ENCODE data around the gene SNRPD3.
A peak's percentile ranks its signal among the peaks of the same experiment; 100 is the strongest.
"Not testable (repeated sequence)": the region's sequence is repeated elsewhere in the genome, so short reads cannot be mapped to it uniquely, and the experiment has no call there.

Gene SNRPD3

GRCh38 chr22:24555165-24556039 lies at the start of gene SNRPD3:
Gene SNRPD3, plus strand, starts transcription at chr22:24555999. Its CDS starts 1,676 bp downstream, at chr22:24557675.
- peak; percentile 79 for DNase-seq

- DNase-seq: peak; percentile 72
Observed at GRCh38 chr22:24506802-24507438, 48.9 kb upstream of the SNRPD3 start.

DNA sequence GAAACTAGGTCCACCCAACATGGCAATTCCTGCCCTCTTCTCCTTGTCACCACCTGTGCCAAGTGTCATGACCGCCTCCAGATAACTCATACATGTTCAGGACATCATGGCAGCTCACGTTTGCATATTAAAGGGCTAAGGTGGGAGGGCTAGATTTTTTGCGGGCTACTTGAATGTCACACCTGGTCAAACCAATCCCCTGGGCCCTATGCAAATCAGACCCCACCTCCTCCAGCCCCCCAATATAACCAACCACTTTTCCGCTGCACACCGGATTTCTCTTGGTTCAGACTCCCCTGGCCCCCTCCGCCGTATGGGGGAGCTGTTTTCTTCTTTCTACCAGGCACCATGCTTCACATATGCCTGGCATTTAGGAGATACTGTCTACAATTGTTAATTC lies 48.1 kb upstream of the SNRPD3 start:
- DNase-seq: no peak

GRCh38 chr22:24510637-24511625 lies 44.9 kb upstream of the SNRPD3 start:
- peak; percentile 14 for DNase-seq

DNA sequence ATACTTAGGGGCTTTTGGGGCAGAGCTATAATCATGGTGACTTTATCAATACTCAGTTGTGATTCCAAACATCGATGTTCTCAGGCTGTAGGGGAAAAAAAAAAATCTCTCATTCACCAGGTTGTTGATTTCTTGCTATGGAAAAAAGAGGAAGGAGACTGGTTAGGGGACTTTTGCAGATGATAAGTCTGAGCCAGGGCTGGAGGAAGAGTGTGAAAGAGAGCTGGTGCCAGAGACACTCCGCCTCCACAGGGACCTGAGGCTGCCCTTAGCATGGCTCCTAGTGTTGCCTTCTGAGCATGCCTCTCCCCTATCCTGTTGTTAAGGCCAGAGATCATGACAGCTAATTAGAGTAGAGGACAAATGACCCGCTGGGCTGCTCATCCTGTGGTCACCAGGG lies 43.8 kb upstream of the SNRPD3 start:
- DNase-seq: no peak

DNA sequence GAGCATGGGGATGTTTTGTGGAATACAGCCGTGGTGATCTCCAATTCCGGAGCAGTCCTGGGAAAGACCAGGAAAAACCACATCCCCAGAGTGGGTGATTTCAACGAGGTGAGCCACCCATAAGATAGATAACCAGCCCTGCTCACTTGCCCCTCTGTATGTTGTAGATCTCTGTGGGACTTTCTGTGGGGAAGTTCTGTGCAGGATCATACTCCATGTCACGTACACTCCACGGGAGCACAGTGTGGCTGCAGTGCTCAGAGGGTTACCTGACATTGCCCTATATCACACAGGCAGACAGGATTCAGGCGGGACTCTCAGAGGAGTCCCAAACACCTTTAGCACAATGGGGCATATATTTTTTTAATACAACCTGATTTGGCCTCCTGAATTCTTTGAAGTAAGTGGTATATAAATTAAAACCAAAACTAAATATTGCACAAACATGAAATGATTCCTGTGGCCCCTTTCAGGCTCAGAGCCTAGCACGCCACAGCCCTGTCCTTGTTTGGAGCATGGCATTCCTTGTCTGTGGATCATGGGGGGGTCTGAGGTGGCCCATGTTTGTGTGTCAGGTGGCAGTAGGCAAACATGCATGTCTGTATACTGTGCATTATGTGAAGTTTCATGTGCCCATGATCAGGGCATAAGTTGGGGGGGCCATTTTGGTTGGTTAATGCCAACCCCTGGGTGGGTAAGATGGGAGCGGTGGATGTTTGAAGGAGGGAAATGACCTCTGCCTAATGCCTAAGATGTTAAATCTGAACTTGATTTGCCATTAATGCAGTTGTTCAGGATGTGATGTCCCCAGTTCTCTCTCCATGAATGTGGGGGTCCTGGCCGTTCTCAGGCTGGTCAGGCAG lies 42.2 kb upstream of the SNRPD3 start:
- DNase-seq: no peak

DNA sequence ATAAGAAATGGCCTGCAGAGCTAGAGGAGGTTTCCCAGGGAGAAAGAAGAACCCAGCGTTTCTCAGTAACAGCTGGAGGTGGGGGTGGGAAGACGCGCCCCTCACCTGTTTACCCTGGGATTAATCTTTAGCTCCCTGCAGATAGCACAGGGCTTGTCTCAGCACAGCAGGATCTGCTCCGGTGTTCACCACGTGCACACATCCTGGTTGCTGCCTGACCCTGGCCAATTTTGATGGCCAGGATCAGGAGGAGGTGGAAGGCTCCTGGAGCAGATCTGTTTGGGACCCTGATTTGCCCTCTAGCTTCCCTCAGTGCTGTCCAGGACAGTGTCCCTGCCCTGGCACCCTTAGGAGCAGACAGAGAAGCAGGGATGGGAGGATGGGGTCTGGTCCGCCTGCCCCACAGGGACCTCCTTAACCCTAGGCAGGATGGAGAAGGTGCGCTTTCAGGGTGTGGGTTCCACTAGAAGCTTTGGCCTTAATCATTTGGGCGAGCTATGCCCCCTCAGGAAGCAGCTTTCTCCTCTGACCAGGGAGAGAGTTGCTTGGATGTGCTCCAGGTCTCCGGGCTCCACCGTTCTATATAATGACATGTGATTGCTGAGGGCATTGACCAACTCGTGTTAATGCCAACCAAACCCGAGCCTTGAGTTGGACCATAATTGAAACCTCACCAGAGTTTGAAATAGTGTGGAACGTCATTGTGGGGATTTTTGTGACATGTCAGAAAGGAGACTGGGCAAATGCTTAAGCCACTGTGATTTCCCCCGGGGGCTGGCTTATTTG lies 41.4 kb upstream of the SNRPD3 start:
- DNase-seq: no peak

DNA sequence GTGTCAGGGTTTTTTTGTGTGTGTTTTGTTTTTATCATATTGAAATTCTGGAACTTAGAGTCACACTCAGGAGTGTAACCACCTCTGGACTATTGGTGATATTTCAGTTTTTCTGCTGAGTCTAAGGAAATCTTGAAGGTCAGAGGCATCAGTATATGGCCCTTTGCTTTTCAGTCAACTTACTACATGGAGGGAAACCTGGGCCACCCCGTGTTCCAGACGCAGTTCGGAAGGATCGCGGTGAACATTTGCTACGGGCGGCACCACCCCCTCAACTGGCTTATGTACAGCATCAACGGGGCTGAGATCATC lies 40.8 kb upstream of the SNRPD3 start:
- DNase-seq: no peak

- DNase-seq: no peak
Observed at GRCh38 chr22:24516301-24516737, 39.5 kb upstream of the SNRPD3 start.

- no peak for DNase-seq
Observed at GRCh38 chr22:24517446-24517845, 38.4 kb upstream of the SNRPD3 start.

- no peak for DNase-seq
Observed at GRCh38 chr22:24518228-24518627, 37.6 kb upstream of the SNRPD3 start.

- no peak for DNase-seq
Observed at GRCh38 chr22:24518771-24519485, 36.9 kb upstream of the SNRPD3 start.

- DNase-seq: no peak
Observed at GRCh38 chr22:24519496-24519895, 36.3 kb upstream of the SNRPD3 start.

GRCh38 chr22:24521791-24522245 lies 34.0 kb upstream of the SNRPD3 start:
- DNase-seq: peak; percentile 75

GRCh38 chr22:24523873-24524272 lies 31.9 kb upstream of the SNRPD3 start:
- no peak for DNase-seq

- DNase-seq: peak; percentile 4
Observed at GRCh38 chr22:24525416-24526037, 30.3 kb upstream of the SNRPD3 start.

GRCh38 chr22:24526191-24526590 lies 29.6 kb upstream of the SNRPD3 start:
- DNase-seq: no peak

- no peak for DNase-seq
Observed at GRCh38 chr22:24529898-24530297, 25.9 kb upstream of the SNRPD3 start.

GRCh38 chr22:24530968-24531367 lies 24.8 kb upstream of the SNRPD3 start:
- not testable (repeated sequence) for DNase-seq

DNA sequence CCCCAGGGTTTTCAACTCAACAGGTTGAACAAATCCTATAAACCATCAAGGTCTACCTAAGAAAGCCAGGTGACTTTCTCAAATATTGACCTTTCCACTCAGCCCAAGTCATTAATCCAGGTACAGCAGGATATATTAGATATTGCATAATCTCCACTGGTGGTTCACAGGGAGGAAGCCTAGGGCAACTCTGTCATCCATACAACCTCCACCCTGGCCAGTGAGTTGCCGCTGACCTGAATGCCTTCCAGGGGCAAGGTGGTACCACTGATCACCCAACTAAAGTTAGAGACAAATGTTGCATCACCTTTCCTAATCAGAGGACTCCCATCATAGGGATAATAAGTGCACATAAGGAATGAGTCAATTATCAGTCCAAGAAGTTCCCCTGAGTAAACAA lies 23.7 kb upstream of the SNRPD3 start:
- no peak for DNase-seq

Measured in DMS79 treated with DMSO at 0.1 percent for 48 hours (cell line).